ENCODE results near the gene WDR77. TPM values are rescaled to one million over a fixed set of nuclear protein-coding genes. Genes with fewer than 3 reads are reported as not detected.

The WDR77 gene
- total and polyA plus RNA-seq, 2 of the 13 experiments (the other 11 are each of a cell fraction or from before 2014, with no cell fraction given): 90.6 to 108 TPM

DNA sequence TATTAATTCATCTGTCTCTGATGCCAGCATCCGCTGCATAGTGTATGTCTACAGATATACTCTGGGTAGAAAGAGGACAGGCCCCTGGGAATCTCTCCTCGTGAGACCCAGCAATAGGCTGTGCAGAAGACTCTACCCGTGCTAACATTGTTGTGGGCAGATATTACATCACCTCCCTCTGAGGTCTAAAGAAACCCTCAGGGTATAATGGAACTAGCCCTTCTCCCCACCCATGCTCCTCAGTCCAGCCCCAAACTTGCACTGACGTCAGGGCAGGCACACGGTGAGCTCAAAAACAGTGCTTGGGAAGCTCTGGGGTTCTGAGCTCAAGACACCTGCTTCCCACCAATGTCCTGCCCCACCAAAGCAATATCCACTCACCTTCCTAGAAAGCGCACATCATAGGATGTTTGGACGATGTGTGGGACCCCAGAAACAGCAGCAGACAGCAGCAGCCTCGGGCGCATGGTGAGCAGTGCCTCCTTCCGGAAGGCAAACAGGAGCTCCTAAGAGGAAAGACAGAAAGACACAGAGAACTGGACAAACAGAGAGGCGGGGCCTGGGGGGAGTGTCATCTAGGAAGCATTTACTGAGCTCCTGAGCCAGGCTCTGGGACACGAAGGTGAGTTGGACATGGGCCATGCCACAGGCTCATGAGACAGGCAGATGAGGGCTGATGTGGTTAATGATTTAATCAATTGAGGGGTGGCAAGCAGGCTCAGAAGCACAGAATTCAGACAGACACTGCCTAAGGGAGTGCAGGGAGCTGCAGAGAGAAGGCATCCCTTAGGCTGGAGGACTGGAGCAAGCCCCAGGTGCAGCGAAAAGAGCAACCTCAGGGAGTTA, 26.3 kb downstream of the WDR77 start (continued):
- TF ChIP-seq, protein P1, sequence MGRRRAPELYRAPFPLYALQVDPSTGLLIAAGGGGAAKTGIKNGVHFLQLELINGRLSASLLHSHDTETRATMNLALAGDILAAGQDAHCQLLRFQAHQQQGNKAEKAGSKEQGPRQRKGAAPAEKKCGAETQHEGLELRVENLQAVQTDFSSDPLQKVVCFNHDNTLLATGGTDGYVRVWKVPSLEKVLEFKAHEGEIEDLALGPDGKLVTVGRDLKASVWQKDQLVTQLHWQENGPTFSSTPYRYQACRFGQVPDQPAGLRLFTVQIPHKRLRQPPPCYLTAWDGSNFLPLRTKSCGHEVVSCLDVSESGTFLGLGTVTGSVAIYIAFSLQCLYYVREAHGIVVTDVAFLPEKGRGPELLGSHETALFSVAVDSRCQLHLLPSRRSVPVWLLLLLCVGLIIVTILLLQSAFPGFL (CRISPR knock-in tag; IDR thresholded peaks at IDR 0.05): no peak
- TF ChIP-seq PTBP1 (IDR thresholded peaks at IDR 0.05; ENCODE audit: low read depth, low read length, poor library complexity, severe bottlenecking) (no peak), CAMTA2 (CRISPR knock-in tag; IDR thresholded peaks at IDR 0.05; ENCODE audit: borderline replicate concordance) (no peak), ZNF484 (CRISPR knock-in tag; IDR thresholded peaks at IDR 0.05; ENCODE audit: borderline replicate concordance, low read depth) (no peak), ZNF644 (CRISPR knock-in tag; IDR thresholded peaks at IDR 0.05; ENCODE audit: low read depth) (no peak), ZNF256 (CRISPR knock-in tag; conservative IDR thresholded peaks at IDR 0.05) (0 out of 2 replicates have a peak, but pooled peaks have one; percentile 20), HDAC1 (CRISPR knock-in tag; IDR thresholded peaks at IDR 0.05) (no peak), NR2F6 (IDR thresholded peaks at IDR 0.05) (no peak), NR2F6 (CRISPR knock-in tag; IDR thresholded peaks at IDR 0.05) (0 out of 2 replicates have a peak, but pooled peaks have one; percentile 33), ZNF709 (CRISPR knock-in tag; IDR thresholded peaks at IDR 0.05) (no peak), SALL2 (CRISPR knock-in tag; IDR thresholded peaks at IDR 0.05) (0 out of 2 replicates have a peak, but pooled peaks have one; percentile 22), AKAP8 (CRISPR knock-in tag; IDR thresholded peaks at IDR 0.05) (no peak), HNRNPH1 (optimal IDR thresholded peaks at IDR 0.05; ENCODE audit: low read depth, low read length) (no peak)
- TF ChIP-seq, protein P2, sequence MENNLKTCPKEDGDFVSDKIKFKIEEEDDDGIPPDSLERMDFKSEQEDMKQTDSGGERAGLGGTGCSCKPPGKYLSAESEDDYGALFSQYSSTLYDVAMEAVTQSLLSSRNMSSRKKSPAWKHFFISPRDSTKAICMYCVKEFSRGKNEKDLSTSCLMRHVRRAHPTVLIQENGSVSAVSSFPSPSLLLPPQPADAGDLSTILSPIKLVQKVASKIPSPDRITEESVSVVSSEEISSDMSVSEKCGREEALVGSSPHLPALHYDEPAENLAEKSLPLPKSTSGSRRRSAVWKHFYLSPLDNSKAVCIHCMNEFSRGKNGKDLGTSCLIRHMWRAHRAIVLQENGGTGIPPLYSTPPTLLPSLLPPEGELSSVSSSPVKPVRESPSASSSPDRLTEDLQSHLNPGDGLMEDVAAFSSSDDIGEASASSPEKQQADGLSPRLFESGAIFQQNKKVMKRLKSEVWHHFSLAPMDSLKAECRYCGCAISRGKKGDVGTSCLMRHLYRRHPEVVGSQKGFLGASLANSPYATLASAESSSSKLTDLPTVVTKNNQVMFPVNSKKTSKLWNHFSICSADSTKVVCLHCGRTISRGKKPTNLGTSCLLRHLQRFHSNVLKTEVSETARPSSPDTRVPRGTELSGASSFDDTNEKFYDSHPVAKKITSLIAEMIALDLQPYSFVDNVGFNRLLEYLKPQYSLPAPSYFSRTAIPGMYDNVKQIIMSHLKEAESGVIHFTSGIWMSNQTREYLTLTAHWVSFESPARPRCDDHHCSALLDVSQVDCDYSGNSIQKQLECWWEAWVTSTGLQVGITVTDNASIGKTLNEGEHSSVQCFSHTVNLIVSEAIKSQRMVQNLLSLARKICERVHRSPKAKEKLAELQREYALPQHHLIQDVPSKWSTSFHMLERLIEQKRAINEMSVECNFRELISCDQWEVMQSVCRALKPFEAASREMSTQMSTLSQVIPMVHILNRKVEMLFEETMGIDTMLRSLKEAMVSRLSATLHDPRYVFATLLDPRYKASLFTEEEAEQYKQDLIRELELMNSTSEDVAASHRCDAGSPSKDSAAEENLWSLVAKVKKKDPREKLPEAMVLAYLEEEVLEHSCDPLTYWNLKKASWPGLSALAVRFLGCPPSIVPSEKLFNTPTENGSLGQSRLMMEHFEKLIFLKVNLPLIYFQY (CRISPR knock-in tag; IDR thresholded peaks at IDR 0.05; ENCODE audit: borderline replicate concordance): no peak
- TF ChIP-seq, protein P3, sequence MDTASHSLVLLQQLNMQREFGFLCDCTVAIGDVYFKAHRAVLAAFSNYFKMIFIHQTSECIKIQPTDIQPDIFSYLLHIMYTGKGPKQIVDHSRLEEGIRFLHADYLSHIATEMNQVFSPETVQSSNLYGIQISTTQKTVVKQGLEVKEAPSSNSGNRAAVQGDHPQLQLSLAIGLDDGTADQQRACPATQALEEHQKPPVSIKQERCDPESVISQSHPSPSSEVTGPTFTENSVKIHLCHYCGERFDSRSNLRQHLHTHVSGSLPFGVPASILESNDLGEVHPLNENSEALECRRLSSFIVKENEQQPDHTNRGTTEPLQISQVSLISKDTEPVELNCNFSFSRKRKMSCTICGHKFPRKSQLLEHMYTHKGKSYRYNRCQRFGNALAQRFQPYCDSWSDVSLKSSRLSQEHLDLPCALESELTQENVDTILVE (CRISPR knock-in tag; IDR thresholded peaks at IDR 0.05): no peak
- TF ChIP-seq, protein P4, sequence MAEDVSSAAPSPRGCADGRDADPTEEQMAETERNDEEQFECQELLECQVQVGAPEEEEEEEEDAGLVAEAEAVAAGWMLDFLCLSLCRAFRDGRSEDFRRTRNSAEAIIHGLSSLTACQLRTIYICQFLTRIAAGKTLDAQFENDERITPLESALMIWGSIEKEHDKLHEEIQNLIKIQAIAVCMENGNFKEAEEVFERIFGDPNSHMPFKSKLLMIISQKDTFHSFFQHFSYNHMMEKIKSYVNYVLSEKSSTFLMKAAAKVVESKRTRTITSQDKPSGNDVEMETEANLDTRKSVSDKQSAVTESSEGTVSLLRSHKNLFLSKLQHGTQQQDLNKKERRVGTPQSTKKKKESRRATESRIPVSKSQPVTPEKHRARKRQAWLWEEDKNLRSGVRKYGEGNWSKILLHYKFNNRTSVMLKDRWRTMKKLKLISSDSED (CRISPR knock-in tag; IDR thresholded peaks at IDR 0.05): no peak
- TF ChIP-seq, protein P5, sequence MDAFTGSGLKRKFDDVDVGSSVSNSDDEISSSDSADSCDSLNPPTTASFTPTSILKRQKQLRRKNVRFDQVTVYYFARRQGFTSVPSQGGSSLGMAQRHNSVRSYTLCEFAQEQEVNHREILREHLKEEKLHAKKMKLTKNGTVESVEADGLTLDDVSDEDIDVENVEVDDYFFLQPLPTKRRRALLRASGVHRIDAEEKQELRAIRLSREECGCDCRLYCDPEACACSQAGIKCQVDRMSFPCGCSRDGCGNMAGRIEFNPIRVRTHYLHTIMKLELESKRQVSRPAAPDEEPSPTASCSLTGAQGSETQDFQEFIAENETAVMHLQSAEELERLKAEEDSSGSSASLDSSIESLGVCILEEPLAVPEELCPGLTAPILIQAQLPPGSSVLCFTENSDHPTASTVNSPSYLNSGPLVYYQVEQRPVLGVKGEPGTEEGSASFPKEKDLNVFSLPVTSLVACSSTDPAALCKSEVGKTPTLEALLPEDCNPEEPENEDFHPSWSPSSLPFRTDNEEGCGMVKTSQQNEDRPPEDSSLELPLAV (CRISPR knock-in tag; conservative IDR thresholded peaks at IDR 0.05; ENCODE audit: low read depth): no peak
- TF ChIP-seq, protein P6, sequence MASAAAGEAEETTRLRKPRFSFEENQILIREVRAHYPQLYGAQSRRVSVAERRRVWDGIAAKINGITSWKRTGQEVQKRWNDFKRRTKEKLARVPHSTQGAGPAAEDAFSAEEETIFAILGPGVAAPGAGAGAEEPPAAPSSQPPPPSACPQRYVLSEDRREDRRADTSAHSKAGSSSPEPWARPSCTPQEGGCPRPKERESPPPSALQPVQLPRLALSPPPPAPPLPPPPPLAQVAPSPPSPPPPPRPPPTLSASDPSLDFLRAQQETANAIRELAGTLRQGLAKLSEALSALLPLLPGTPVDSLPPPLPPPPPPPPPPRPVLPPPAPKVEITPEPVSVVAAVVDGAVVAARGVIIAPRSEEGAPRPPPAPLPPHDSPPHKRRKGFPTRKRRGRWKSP (CRISPR knock-in tag; IDR thresholded peaks at IDR 0.05): no peak

All from HepG2 (cell line).